T-cell (primary cell): ENCODE results near the gene DLGAP1. TPM values are rescaled to one million over a fixed set of nuclear protein-coding genes. Genes with fewer than 3 reads are reported as not detected.

Source experiments
- ATAC-seq, 4 experiments: fragments of 200-7000 bp in 3 of 4; fragments of 150-1000 bp in 1 of 4; cut with Tn5 transposase; replicated peaks in 1 of 4; 1 replicate in 3 of 4; 2 replicates in 1 of 4; pipeline ENCODE4 v1.10.0; 2021; ENCODE audit warnings: moderate library complexity in 3 of 4, mild to moderate bottlenecking in 2 of 4, moderate number of reproducible peaks in 1 of 4
- CTCF ChIA-PET, 2 donors: fragments of 300-600 bp; sonication (Branson Sonifier 250); formaldehyde crosslinking; loops; one replicate each; lab custom pipeline; 2022; ENCODE audit warnings: antibody characterized with exemption in 2 of 2; lab: Charles Lee
- POLR2A ChIA-PET, 2 donors: fragments of 300-600 bp; sonication (Branson Sonifier 250); formaldehyde crosslinking; loops; one replicate each; lab custom pipeline; 2022; ENCODE audit warnings: antibody characterized with exemption in 2 of 2; lab: Charles Lee
- DNase-seq, 35 experiments: peaks; one replicate each; pipeline versions ENCODE4 v3.0.0 to v3.0.0-alpha.2; 2013 to 2023
- H3K27ac ChIP-seq: one replicate; pipeline ENCODE4 v1.5.1; 2013; ENCODE audit warnings: low read length
- H3K27me3 ChIP-seq, 2 experiments: replicated peaks in 1 of 2; 1 replicate in 1 of 2; 2 replicates in 1 of 2; pipeline versions ENCODE4 v1.6.1 to v1.7.0; 2013; ENCODE audit warnings: low read length in 1 of 2, mixed read lengths in 1 of 2; ENCODE audit not compliant: control insufficient read depth in 2 of 2, insufficient read depth in 2 of 2; ENCODE audit errors: extremely low read depth in 1 of 2
- H3K36me3 ChIP-seq, 2 donors: 1 replicate in 1 of 2; 2 replicates in 1 of 2; pipeline versions ENCODE4 v1.6.1 to v1.7.0; 2013; ENCODE audit warnings: low read length in 1 of 2; ENCODE audit not compliant: control insufficient read depth in 2 of 2, insufficient read depth in 1 of 2; ENCODE audit errors: extremely low read depth in 1 of 2
- H3K4me1 ChIP-seq, 2 experiments: 1 replicate in 1 of 2; 2 replicates in 1 of 2; pipeline versions ENCODE4 v1.6.1 to v1.7.0; 2013; ENCODE audit warnings: low read length in 2 of 2, mixed read lengths in 1 of 2; ENCODE audit not compliant: insufficient read depth in 2 of 2, control insufficient read depth in 1 of 2; ENCODE audit errors: extremely low read depth in 1 of 2
- H3K4me3 ChIP-seq, 2 donors: 1 replicate in 1 of 2; 2 replicates in 1 of 2; pipeline versions ENCODE4 v1.5.1 to v1.7.0; 2013; ENCODE audit warnings: mild to moderate bottlenecking in 2 of 2, low read length in 1 of 2, moderate library complexity in 1 of 2; ENCODE audit not compliant: control insufficient read depth in 1 of 2; ENCODE audit errors: extremely low read depth in 1 of 2
- H3K9me3 ChIP-seq: 2 replicates; pipeline ENCODE4 v1.7.0; 2013
- H3K27ac Mint-ChIP-seq, 2 donors: one replicate each; pipeline ENCODE4 v1.8.0; 2020 to 2021; ENCODE audit warnings: mild to moderate bottlenecking in 2 of 2, mixed read lengths in 2 of 2
- H3K27me3 Mint-ChIP-seq, 2 donors: one replicate each; pipeline ENCODE4 v1.8.0; 2021 to 2022; ENCODE audit warnings: mixed read lengths in 2 of 2
- H3K36me3 Mint-ChIP-seq: one replicate; pipeline ENCODE4 v1.8.0; 2021; ENCODE audit warnings: mixed read lengths
- H3K4me1 Mint-ChIP-seq, 3 donors: one replicate each; pipeline ENCODE4 v1.8.0; 2020 to 2022; ENCODE audit warnings: mixed read lengths in 3 of 3, mild to moderate bottlenecking in 1 of 3
- H3K4me3 Mint-ChIP-seq, 3 donors: one replicate each; pipeline ENCODE4 v1.8.0; 2020 to 2022; ENCODE audit warnings: mild to moderate bottlenecking in 3 of 3, mixed read lengths in 3 of 3, moderate library complexity in 3 of 3
- H3K9me3 Mint-ChIP-seq, 3 donors: one replicate each; pipeline ENCODE4 v1.8.0; 2020 to 2022; ENCODE audit warnings: mixed read lengths in 3 of 3
- WGBS: methylation state at CpG from one replicate; pipeline ENCODE4 v1.1.5; 2013; ENCODE audit warnings: missing lambda C conversion rate; ENCODE audit not compliant: insufficient coverage; 5-methylcytosine and 5-hydroxymethylcytosine counted together
- total RNA-seq, 35 experiments: library from RNA in 6 of 35; stranded (reverse) in 6 of 35; fragments of 120-200 nt in 1 of 35; gene quantifications; one replicate each; pipeline versions ENCODE4 v1.2.1 to v1.2.4 and lab custom pipeline; 2013 to 2026

The DLGAP1 gene
- total RNA-seq, 5 donors from 2014 or later (not counting 1 experiment from before 2014, with no cell fraction given): 0.25 to 1.8 (median 0.26) TPM

DNA sequence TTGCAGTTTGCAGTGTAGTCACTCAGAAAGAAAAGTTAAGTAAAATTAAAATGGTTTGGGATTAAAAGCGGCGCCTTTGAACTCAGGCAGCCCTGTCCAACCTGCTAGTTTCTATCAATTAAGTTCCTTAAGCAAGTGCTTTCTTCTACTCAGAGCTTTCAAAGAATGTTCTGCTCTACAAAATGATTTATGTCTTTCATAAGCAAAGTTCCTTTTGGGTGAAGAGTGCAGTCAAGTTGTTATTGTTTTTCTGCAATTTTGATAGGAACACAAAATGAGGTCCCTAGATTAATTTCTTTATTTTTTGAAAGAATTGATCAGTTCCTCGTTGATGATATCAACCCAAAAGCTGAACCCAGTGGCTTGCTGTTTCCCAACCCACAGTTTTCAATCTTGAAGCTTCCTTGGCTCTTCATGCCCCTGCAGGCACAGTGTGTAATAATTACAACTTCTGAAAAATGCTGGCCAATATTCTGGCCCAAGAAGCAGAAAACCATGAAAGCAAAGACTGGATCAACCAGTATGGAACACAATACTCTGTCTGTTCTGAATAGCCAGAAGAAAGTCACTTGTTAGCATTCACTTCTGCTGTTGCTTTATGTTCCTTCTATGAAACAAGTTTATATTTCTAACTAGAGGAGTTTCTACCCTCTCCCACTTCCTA, 916.0 kb downstream of the DLGAP1 start:
- H3K4me3 ChIP-seq: no peak overlapping the region
- H3K27me3 ChIP-seq: no peaks in the 10 kb centered on the region
- no peaks in the 10 kb centered on the region for H3K36me3 ChIP-seq
- H3K27me3 Mint-ChIP-seq: peaks cover 0 to 3% of the 10 kb centered on the region in 2 donors
- DNase-seq (no peak), ATAC-seq (no peak)
- H3K9me3 Mint-ChIP-seq: no peaks in the 10 kb centered on the region
- ChIA-PET POLR2A (no interaction called here), CTCF (no interaction called here)
- no peaks in the 10 kb centered on the region for H3K4me1 Mint-ChIP-seq
- WGBS: 50% methylated on average over 1 of the region's 3 CpGs
- H3K4me3 Mint-ChIP-seq: no peak overlapping the region
- H3K27ac ChIP-seq: no peak overlapping the region
- no peaks in the 10 kb centered on the region for H3K9me3 ChIP-seq
- H3K27ac Mint-ChIP-seq: no peak overlapping the region
- H3K36me3 Mint-ChIP-seq: no peaks in the 10 kb centered on the region
- no peaks in the 10 kb centered on the region for H3K4me1 ChIP-seq

DNA sequence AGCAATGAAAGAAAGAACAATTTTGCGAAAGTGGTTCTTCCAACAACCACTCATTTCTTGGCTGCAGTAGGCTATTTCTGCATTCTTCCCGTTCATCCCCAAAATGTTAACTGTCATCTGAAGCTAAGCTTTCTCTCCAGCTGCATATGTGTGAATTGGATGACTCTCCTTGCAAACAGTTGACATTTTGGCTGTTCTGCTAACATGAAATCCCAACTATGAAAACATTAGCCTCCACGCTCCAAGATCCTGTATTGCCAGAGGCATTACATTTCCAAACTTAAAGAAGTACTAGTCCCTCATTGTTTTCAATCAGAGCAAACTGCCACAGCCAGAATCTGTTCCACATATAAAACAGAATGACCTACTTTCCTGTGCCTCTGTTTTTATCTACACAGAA, 916.7 kb downstream of the DLGAP1 start:
- no peaks in the 10 kb centered on the region for H3K9me3 Mint-ChIP-seq
- DNase-seq: no peak
- no peaks in the 10 kb centered on the region for H3K36me3 ChIP-seq
- no peaks in the 10 kb centered on the region for H3K27me3 ChIP-seq
- H3K4me3 Mint-ChIP-seq: no peak overlapping the region
- no peaks in the 10 kb centered on the region for H3K9me3 ChIP-seq
- ChIA-PET CTCF (interaction anchor here in 1 of 2 donors (0.6 to 1.1 kb wide), 2 partner anchors 10 to 47 kb away, joined by 3 to 5 read pairs; no protein-coding TSS in a partner anchor), POLR2A (no interaction called here)
- H3K4me1 Mint-ChIP-seq: no peaks in the 10 kb centered on the region
- H3K36me3 Mint-ChIP-seq: no peaks in the 10 kb centered on the region
- peaks cover 0 to 3% of the 10 kb centered on the region in 2 donors for H3K27me3 Mint-ChIP-seq
- H3K27ac ChIP-seq: no peak overlapping the region
- no peak for ATAC-seq
- H3K4me1 ChIP-seq: no peaks in the 10 kb centered on the region
- WGBS: 95% methylated on average over 2 of the region's 3 CpGs
- H3K4me3 ChIP-seq: no peak overlapping the region
- no peak overlapping the region for H3K27ac Mint-ChIP-seq

DNA sequence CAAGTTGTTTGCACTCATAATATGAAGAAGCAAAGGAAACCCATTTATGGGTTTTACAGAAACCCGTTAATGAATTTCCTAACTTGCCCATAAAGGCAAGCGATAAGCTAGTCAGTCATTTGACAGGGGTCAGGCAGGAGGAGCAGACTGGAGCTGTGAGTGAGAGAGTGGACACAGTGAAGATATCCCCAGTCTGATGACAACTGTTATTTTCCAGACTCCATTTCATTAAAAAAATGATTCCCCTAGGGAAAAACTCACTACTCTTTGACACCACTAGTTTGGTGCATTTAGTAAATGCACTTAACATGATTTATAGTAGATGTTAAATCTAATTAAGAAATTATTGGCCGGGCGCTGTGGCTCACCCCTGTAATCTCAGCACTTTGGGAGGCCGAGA, 924.3 kb downstream of the DLGAP1 start:
- no peak overlapping the region for H3K4me3 ChIP-seq
- H3K27ac ChIP-seq: no peak overlapping the region
- Mint-ChIP-seq H3K36me3 (no peaks in the 10 kb centered on the region), H3K27ac (no peak overlapping the region), H3K27me3 (no peaks in the 10 kb centered on the region), H3K4me3 (no peak overlapping the region), H3K9me3 (no peaks in the 10 kb centered on the region), H3K4me1 (peaks cover 11 to 12% (median 12%) of the 10 kb centered on the region in 3 donors)
- no peak for DNase-seq
- H3K36me3 ChIP-seq: no peaks in the 10 kb centered on the region
- peaks cover 0 to 12% of the 10 kb centered on the region in 2 experiments for H3K4me1 ChIP-seq
- ChIA-PET POLR2A (no interaction called here), CTCF (no interaction called here)
- no peaks in the 10 kb centered on the region for H3K9me3 ChIP-seq
- no peak for ATAC-seq
- no peaks in the 10 kb centered on the region for H3K27me3 ChIP-seq
- WGBS: no CpG with 5 or more reads among the region's 5 CpGs

DNA sequence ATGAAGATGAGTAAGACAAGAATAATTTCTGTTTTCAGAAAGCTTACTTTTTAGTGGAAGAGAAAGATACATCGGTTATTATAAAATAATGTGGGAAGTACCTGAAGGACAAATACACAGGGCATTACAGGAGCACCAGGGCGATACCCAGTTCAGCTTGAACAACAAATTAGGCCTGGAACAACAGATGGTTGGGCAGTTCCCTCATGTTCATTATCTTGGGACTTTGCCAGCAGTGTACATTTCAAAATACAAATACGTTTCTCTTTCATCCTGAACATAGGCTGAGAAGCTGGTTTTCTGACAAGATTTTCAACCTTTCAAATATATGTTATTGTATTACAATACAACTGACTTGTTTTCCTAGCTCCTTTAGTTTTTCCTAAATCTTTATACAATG, 925.5 kb downstream of the DLGAP1 start:
- Mint-ChIP-seq H3K4me1 (peaks cover 14 to 16% (median 15%) of the 10 kb centered on the region in 3 donors), H3K36me3 (no peaks in the 10 kb centered on the region), H3K27me3 (no peaks in the 10 kb centered on the region), H3K9me3 (no peaks in the 10 kb centered on the region), H3K27ac (no peak overlapping the region), H3K4me3 (no peak overlapping the region)
- Histone ChIP-seq H3K36me3 (no peaks in the 10 kb centered on the region), H3K4me1 (peaks cover 0 to 16% of the 10 kb centered on the region in 2 experiments), H3K9me3 (no peaks in the 10 kb centered on the region), H3K27me3 (no peaks in the 10 kb centered on the region), H3K4me3 (no peak overlapping the region), H3K27ac (no peak overlapping the region)
- ATAC-seq (no peak), DNase-seq (no peak)
- 74% methylated on average over 2 of the region's 3 CpGs for WGBS
- POLR2A ChIA-PET: interaction anchor here in 1 of 2 donors (0.5 kb wide), 1 partner anchor 19 kb away, joined by 3 read pairs; no protein-coding TSS in a partner anchor
- CTCF ChIA-PET: no interaction called here

DNA sequence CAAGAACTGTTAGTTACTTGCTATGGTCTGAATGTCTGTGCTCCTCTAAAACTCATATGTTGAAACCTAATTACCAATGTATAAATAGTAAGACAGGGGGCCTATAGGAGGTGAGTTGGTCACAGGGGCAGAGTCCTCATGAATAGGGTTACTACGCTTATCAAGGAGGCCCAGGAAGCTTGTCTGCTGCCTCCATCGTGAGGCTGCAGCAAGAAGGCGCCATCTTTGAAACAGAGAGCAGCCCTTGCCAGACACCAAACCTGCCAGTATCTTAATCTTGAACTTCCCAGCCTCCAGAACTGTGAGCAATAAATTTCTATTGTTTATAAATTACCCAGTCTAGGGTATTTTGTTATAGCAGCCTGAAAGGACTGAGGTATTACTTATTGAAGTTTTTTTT, 926.0 kb downstream of the DLGAP1 start:
- WGBS: no CpG with 5 or more reads among the region's 3 CpGs
- no peaks in the 10 kb centered on the region for H3K36me3 Mint-ChIP-seq
- peaks cover 14 to 16% (median 15%) of the 10 kb centered on the region in 3 donors for H3K4me1 Mint-ChIP-seq
- Histone ChIP-seq H3K27ac (no peak overlapping the region), H3K9me3 (no peaks in the 10 kb centered on the region), H3K4me3 (no peak overlapping the region), H3K27me3 (no peaks in the 10 kb centered on the region), H3K4me1 (peaks cover 0 to 16% of the 10 kb centered on the region in 2 experiments), H3K36me3 (no peaks in the 10 kb centered on the region)
- H3K9me3 Mint-ChIP-seq: no peaks in the 10 kb centered on the region
- H3K4me3 Mint-ChIP-seq: no peak overlapping the region
- no peaks in the 10 kb centered on the region for H3K27me3 Mint-ChIP-seq
- no peak overlapping the region for H3K27ac Mint-ChIP-seq
- DNase-seq (no peak), ATAC-seq (no peak)
- CTCF ChIA-PET: no interaction called here
- POLR2A ChIA-PET: interaction anchor here in 1 of 2 donors (0.5 kb wide), 1 partner anchor 19 kb away, joined by 3 read pairs; no protein-coding TSS in a partner anchor

DNA sequence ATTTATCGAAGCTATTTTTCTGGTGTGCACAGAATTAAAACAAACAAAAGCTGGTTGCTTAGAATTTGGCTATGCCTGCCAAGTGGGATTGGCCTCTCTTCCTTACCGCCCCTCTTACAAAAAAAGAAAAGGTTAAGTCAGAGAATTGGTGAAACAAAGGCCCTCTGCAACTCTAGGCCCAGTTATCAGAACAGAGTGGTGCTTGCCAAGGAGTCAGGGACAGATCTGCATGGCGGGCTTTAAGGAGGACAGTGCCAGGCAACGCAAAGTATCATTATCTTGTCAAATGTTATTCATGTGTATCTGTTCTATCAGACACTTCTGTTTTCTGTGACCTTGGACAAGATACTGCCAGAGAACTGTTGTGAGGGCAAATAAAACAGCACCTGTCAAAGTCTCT, 926.9 kb downstream of the DLGAP1 start:
- Mint-ChIP-seq H3K4me3 (no peak overlapping the region), H3K27ac (no peak overlapping the region), H3K36me3 (no peaks in the 10 kb centered on the region), H3K27me3 (no peaks in the 10 kb centered on the region), H3K4me1 (peaks cover 14 to 16% (median 15%) of the 10 kb centered on the region in 3 donors), H3K9me3 (peaks cover 0 to 4% (median 0%) of the 10 kb centered on the region in 3 donors)
- H3K4me1 ChIP-seq: peaks cover 0 to 16% of the 10 kb centered on the region in 2 experiments
- H3K4me3 ChIP-seq: no peak overlapping the region
- POLR2A ChIA-PET: no interaction called here
- H3K27me3 ChIP-seq: no peaks in the 10 kb centered on the region
- H3K9me3 ChIP-seq: no peaks in the 10 kb centered on the region
- ATAC-seq (no peak), DNase-seq (no peak)
- CTCF ChIA-PET: no interaction called here
- H3K27ac ChIP-seq: no peak overlapping the region
- 76% methylated on average over 3 of the region's 4 CpGs for WGBS
- no peaks in the 10 kb centered on the region for H3K36me3 ChIP-seq
